NT2/D1 (cell line): ENCODE results near the gene GAPDHS.

Source experiments
- SUZ12 ChIP-seq: IDR thresholded peaks from 2 replicates; pipeline ENCODE4 v1.6.1; 2011; ENCODE audit not compliant: insufficient read length, insufficient read depth; ENCODE audit errors: extremely low read depth
- ZNF274 ChIP-seq: IDR thresholded peaks from 2 replicates; pipeline ENCODE4 v1.6.1; 2011; ENCODE audit warnings: mild to moderate bottlenecking, low read depth, low read length

DNA sequence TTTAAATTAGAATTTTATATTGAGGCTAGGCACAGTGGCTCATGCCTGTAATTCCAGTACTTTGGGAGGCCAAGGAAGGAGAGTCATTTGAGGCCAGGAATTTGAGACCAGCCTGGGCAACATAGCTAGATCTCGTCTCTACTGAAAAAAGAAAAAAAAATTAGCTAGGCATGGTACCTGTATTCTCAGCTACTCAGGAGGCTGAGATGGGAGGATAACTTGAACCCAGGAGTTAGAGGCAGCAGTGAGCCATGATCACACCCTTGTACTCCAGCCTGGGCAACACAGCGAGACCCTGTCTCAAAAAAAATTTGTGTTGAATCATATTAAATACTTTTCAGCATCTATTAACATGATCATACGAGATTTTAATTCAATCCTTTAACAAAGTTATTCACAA is 57.6 kb downstream of the GAPDHS start:
- TF ChIP-seq ZNF274 = no peak
- no peak for TF ChIP-seq SUZ12
